SK-N-SH (cell line): ENCODE measurements around the gene AP2A1. TPM values are rescaled to one million over a fixed set of nuclear protein-coding genes. Genes with fewer than 3 reads are reported as not detected.

Experiments
- CTCF ChIA-PET: fragments of 300-600, 350-600 bp; formaldehyde crosslinking; extraction: SDS; loops from one replicate; lab custom pipeline; 2021; lab: Yijun Ruan, JAX
- POLR2A ChIA-PET: fragments of 350-600 bp; sonication (Branson Sonifier 250); formaldehyde crosslinking; extraction: SDS; loops from one replicate; lab custom pipeline; 2020; ENCODE audit warnings: antibody characterized with exemption, inconsistent platforms; lab: Yijun Ruan, JAX
- DNase-seq: peaks from one replicate; pipeline ENCODE4 v3.0.0; 2012
- H2AFZ ChIP-seq: fragments of 200-600 bp; sonication (generic); 2 replicates; pipeline ENCODE4 v1.8.1; 2016; ENCODE audit warnings: antibody characterized with exemption, mild to moderate bottlenecking, low read depth
- H3F3A ChIP-seq: fragments of 200-600 bp; sonication (generic); replicated peaks from 2 replicates; pipeline ENCODE3; 2016; ENCODE audit warnings: antibody characterized with exemption, mild to moderate bottlenecking; ENCODE audit not compliant: insufficient read depth
- H3K27ac ChIP-seq, 2 experiments: fragments of 200-500 bp in 1 of 2; fragments of 200-600 bp in 1 of 2; sonication (Bioruptor generic) in 1 of 2; sonication (generic), shearing (Covaris generic) in 1 of 2; 2 replicates each; pipeline versions ENCODE4 v1.5.1 to v1.6.1; 2014 to 2016; ENCODE audit warnings: low read depth in 2 of 2, inconsistent platforms in 1 of 2, low read length in 1 of 2, mild to moderate bottlenecking in 1 of 2, mixed read lengths in 1 of 2
- H3K27me3 ChIP-seq: fragments of 200-600 bp; sonication (generic), shearing (Covaris generic); 2 replicates; pipeline ENCODE4 v1.6.1; 2016; ENCODE audit warnings: mixed run types; ENCODE audit not compliant: insufficient read depth
- H3K36me3 ChIP-seq, 2 experiments: fragments of 200-500 bp in 1 of 2; fragments of 200-600 bp in 1 of 2; sonication (Bioruptor generic) in 1 of 2; sonication (generic) in 1 of 2; replicated peaks in 1 of 2; 2 replicates each; pipeline versions ENCODE3 to v1.5.1; 2014 to 2016; ENCODE audit warnings: low read length in 1 of 2, mild to moderate bottlenecking in 1 of 2; ENCODE audit not compliant: insufficient read depth in 2 of 2, control insufficient read depth in 1 of 2
- H3K4me1 ChIP-seq, 2 experiments: fragments of 200-500 bp in 1 of 2; fragments of 200-600 bp in 1 of 2; sonication (Bioruptor generic) in 1 of 2; sonication (generic), shearing (Covaris generic) in 1 of 2; 2 replicates each; pipeline versions ENCODE4 v1.5.1 to v1.6.1; 2014 to 2016; ENCODE audit warnings: low read depth in 1 of 2, low read length in 1 of 2, mixed run types in 1 of 2; ENCODE audit not compliant: insufficient read depth in 2 of 2, control insufficient read depth in 1 of 2
- H3K4me2 ChIP-seq: fragments of 200-600 bp; sonication (generic), shearing (Covaris generic); 2 replicates; pipeline ENCODE4 v1.6.1; 2017; ENCODE audit warnings: mixed run types
- H3K4me3 ChIP-seq, 2 experiments: fragments of 200-500 bp in 1 of 2; fragments of 200-600 bp in 1 of 2; sonication (Bioruptor generic) in 1 of 2; sonication (generic), shearing (Covaris generic) in 1 of 2; 2 replicates each; pipeline versions ENCODE4 v1.5.1 to v1.8.1; 2014 to 2016; ENCODE audit warnings: low read depth in 2 of 2, inconsistent platforms in 1 of 2, low read length in 1 of 2, mild to moderate bottlenecking in 1 of 2, mixed read lengths in 1 of 2, moderate library complexity in 1 of 2
- H3K79me2 ChIP-seq: fragments of 200-600 bp; sonication (generic); 2 replicates; pipeline ENCODE4 v1.8.1; 2017; ENCODE audit warnings: mild to moderate bottlenecking; ENCODE audit not compliant: insufficient read depth
- H3K9ac ChIP-seq: fragments of 200-600 bp; sonication (generic); 2 replicates; pipeline ENCODE4 v1.6.1; 2017; ENCODE audit warnings: mixed run types
- H3K9me2 ChIP-seq: fragments of 200-600 bp; sonication (generic); 2 replicates; pipeline ENCODE4 v1.6.1; 2017; ENCODE audit warnings: mixed run types
- H3K9me3 ChIP-seq: fragments of 200-600 bp; sonication (generic); 2 replicates; pipeline ENCODE4 v1.6.1; 2017; ENCODE audit warnings: mixed run types, mild to moderate bottlenecking, moderate library complexity
- H4K20me1 ChIP-seq: fragments of 200-600 bp; sonication (generic); 2 replicates; pipeline ENCODE4 v1.6.1; 2017; ENCODE audit warnings: mild to moderate bottlenecking, mixed run types; ENCODE audit not compliant: insufficient read depth
- FOXM1 ChIP-seq: IDR thresholded peaks from 2 replicates; pipeline ENCODE4 v1.4.0; 2012; ENCODE audit warnings: low read depth, mild to moderate bottlenecking
- GABPA ChIP-seq: IDR thresholded peaks from 2 replicates; pipeline ENCODE4 v1.4.0; 2012; ENCODE audit warnings: low read depth, mild to moderate bottlenecking
- JUND ChIP-seq: IDR thresholded peaks from 2 replicates; pipeline ENCODE4 v1.4.0; 2012
- NFIC ChIP-seq: IDR thresholded peaks from 2 replicates; pipeline ENCODE4 v1.4.0; 2012; ENCODE audit warnings: borderline replicate concordance
- NRF1 ChIP-seq: IDR thresholded peaks from 2 replicates; pipeline ENCODE4 v1.6.1; 2012; ENCODE audit warnings: low read depth, mild to moderate bottlenecking, low read length
- POLR2AphosphoS5 ChIP-seq: IDR thresholded peaks from 2 replicates; pipeline ENCODE4 v1.6.1; 2012; ENCODE audit warnings: low read depth, low read length
- RAD21 ChIP-seq: IDR thresholded peaks from 2 replicates; pipeline ENCODE4 v1.6.1; 2012; ENCODE audit warnings: mild to moderate bottlenecking, low read length
- RFX5 ChIP-seq: IDR thresholded peaks from 2 replicates; pipeline ENCODE4 v1.6.1; 2012; ENCODE audit warnings: mild to moderate bottlenecking, improper control_type of control experiment, low read length
- SIN3A ChIP-seq: IDR thresholded peaks from 2 replicates; pipeline ENCODE4 v1.6.1; 2012; ENCODE audit warnings: low read depth, mild to moderate bottlenecking, low read length, moderate library complexity, borderline replicate concordance
- TAF1 ChIP-seq: IDR thresholded peaks from 2 replicates; pipeline ENCODE4 v1.6.1; 2012; ENCODE audit warnings: low read depth, mild to moderate bottlenecking, low read length, moderate library complexity, borderline replicate concordance
- YY1 ChIP-seq: IDR thresholded peaks from 2 replicates; pipeline ENCODE4 v1.4.0; 2012; ENCODE audit warnings: low read depth, mild to moderate bottlenecking
- WGBS: methylation state at CpG from one replicate; pipeline ENCODE4 v1.1.6; 2017; ENCODE audit warnings: low lambda C conversion rate; 5-methylcytosine and 5-hydroxymethylcytosine counted together
- polyA plus RNA-seq, 3 experiments: library from polyadenylated mRNA; depleted of rRNA; stranded (reverse); fragments of >200 nt; gene quantifications; 2 replicates each; pipeline ENCODE4 v1.2.3, GENCODE V29; 2012
- TF ChIP-seq, protein P1 (sequence below): IDR thresholded peaks from 2 replicates; pipeline ENCODE4 v1.4.0; 2012; ENCODE audit warnings: low read depth
- TF ChIP-seq, protein P2 (sequence below): fragments of 200-600 bp; sonication (generic); IDR thresholded peaks from 2 replicates; pipeline ENCODE4 v1.6.1; 2017; ENCODE audit warnings: antibody characterized with exemption, mild to moderate bottlenecking, moderate library complexity
- TF ChIP-seq, protein P3 (sequence below): IDR thresholded peaks from 2 replicates; pipeline ENCODE4 v1.6.1; 2012; ENCODE audit warnings: mild to moderate bottlenecking, low read depth, low read length, moderate library complexity
- TF ChIP-seq, protein P4 (sequence below): IDR thresholded peaks from 2 replicates; pipeline ENCODE4 v1.4.0; 2012; ENCODE audit warnings: low read depth, borderline replicate concordance
- TF ChIP-seq, protein P5 (sequence below): fragments of 150-350 bp; IDR thresholded peaks from 2 replicates; pipeline ENCODE4 v1.6.1; 2017; ENCODE audit warnings: antibody characterized with exemption, low read length, low read depth, borderline replicate concordance

AP2A1 gene
- polyA plus RNA-seq, 1 of the 3 experiments (the other 2 are of a cell fraction): 74.8 TPM

DNA sequence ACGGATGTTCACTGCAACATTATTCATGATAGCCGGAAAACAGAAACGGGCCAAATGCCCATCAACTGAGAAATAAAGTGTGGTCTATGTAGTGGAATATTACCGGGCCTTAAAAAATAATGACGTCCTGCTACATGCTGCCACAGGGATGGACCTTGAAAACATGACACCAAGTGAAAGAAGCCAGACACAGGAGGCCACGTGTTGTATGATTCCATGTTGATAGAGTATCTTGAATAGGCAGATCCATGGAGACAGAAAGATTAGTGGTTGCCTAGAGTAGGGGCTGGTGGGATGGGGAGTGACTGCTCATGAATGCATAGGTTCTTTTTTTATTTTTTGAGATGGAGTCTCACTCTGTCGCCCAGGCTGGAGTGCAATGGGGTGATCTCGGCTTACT is 3.7 kb downstream of the AP2A1 start (continued):
- TF ChIP-seq, protein P1, sequence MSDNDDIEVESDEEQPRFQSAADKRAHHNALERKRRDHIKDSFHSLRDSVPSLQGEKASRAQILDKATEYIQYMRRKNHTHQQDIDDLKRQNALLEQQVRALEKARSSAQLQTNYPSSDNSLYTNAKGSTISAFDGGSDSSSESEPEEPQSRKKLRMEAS: no peak
- TF ChIP-seq, protein P2, sequence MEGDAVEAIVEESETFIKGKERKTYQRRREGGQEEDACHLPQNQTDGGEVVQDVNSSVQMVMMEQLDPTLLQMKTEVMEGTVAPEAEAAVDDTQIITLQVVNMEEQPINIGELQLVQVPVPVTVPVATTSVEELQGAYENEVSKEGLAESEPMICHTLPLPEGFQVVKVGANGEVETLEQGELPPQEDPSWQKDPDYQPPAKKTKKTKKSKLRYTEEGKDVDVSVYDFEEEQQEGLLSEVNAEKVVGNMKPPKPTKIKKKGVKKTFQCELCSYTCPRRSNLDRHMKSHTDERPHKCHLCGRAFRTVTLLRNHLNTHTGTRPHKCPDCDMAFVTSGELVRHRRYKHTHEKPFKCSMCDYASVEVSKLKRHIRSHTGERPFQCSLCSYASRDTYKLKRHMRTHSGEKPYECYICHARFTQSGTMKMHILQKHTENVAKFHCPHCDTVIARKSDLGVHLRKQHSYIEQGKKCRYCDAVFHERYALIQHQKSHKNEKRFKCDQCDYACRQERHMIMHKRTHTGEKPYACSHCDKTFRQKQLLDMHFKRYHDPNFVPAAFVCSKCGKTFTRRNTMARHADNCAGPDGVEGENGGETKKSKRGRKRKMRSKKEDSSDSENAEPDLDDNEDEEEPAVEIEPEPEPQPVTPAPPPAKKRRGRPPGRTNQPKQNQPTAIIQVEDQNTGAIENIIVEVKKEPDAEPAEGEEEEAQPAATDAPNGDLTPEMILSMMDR: no peak
- no peak for TF ChIP-seq GABPA
- TF ChIP-seq, all 33 proteins: peak for 0

DNA sequence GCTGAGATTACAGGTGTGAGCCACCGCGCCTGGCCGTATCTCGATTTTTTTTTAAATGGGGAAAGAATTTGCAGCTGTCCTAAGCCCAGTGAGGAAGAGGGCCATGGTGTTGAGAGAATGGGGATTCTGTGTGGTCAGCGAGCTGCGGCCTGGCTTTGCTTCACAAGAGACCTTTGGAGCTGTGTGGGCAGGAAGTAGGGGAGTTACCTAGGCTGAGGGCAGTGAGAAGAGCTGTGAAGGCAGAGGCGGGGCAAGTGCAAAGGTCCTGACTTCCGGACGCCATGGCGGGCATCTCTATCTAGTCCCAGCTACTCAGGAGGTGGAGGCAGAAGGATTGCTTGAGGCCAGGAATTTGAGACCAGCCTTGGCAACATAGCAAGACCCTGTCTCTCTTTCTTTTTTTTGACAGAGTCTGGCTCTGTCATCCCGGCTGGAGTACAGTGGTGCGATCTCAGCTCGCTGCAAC is 4.9 kb downstream of the AP2A1 start:
- H3K79me2 ChIP-seq: peaks cover 98% of the 10 kb centered on the region
- TF ChIP-seq NFIC (no peak), JUND (no peak), RFX5 (no peak), FOXM1 (no peak), TAF1 (no peak), NRF1 (no peak), YY1 (no peak), RAD21 (no peak), SIN3A (no peak), POLR2AphosphoS5 (no peak)
- TF ChIP-seq, protein P3, sequence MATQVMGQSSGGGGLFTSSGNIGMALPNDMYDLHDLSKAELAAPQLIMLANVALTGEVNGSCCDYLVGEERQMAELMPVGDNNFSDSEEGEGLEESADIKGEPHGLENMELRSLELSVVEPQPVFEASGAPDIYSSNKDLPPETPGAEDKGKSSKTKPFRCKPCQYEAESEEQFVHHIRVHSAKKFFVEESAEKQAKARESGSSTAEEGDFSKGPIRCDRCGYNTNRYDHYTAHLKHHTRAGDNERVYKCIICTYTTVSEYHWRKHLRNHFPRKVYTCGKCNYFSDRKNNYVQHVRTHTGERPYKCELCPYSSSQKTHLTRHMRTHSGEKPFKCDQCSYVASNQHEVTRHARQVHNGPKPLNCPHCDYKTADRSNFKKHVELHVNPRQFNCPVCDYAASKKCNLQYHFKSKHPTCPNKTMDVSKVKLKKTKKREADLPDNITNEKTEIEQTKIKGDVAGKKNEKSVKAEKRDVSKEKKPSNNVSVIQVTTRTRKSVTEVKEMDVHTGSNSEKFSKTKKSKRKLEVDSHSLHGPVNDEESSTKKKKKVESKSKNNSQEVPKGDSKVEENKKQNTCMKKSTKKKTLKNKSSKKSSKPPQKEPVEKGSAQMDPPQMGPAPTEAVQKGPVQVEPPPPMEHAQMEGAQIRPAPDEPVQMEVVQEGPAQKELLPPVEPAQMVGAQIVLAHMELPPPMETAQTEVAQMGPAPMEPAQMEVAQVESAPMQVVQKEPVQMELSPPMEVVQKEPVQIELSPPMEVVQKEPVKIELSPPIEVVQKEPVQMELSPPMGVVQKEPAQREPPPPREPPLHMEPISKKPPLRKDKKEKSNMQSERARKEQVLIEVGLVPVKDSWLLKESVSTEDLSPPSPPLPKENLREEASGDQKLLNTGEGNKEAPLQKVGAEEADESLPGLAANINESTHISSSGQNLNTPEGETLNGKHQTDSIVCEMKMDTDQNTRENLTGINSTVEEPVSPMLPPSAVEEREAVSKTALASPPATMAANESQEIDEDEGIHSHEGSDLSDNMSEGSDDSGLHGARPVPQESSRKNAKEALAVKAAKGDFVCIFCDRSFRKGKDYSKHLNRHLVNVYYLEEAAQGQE: no peak
- TF ChIP-seq, protein P4, sequence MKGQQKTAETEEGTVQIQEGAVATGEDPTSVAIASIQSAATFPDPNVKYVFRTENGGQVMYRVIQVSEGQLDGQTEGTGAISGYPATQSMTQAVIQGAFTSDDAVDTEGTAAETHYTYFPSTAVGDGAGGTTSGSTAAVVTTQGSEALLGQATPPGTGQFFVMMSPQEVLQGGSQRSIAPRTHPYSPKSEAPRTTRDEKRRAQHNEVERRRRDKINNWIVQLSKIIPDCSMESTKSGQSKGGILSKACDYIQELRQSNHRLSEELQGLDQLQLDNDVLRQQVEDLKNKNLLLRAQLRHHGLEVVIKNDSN: no peak
- TF ChIP-seq, protein P5, sequence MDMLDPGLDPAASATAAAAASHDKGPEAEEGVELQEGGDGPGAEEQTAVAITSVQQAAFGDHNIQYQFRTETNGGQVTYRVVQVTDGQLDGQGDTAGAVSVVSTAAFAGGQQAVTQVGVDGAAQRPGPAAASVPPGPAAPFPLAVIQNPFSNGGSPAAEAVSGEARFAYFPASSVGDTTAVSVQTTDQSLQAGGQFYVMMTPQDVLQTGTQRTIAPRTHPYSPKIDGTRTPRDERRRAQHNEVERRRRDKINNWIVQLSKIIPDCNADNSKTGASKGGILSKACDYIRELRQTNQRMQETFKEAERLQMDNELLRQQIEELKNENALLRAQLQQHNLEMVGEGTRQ: no peak
- H3K27ac ChIP-seq: no peak overlapping the region
- peaks cover 0 to 10% of the 10 kb centered on the region in 2 experiments; a peak in 1 of 4 replicates for H3K4me1 ChIP-seq
- H2AFZ ChIP-seq: no peak overlapping the region
- WGBS: 94% methylated on average over 13 of the region's 13 CpGs
- H3K4me2 ChIP-seq: no peak overlapping the region
- DNase-seq: no peak
- no peak overlapping the region for H3K4me3 ChIP-seq
- H3K9ac ChIP-seq: no peak overlapping the region
- H4K20me1 ChIP-seq: peaks cover 13% of the 10 kb centered on the region
- no peaks in the 10 kb centered on the region for H3K9me3 ChIP-seq
- CTCF ChIA-PET: no interaction called here
- no peaks in the 10 kb centered on the region for H3K36me3 ChIP-seq
- H3K9me2 ChIP-seq: no peaks in the 10 kb centered on the region
- no peaks in the 10 kb centered on the region for H3K27me3 ChIP-seq
- no peaks in the 10 kb centered on the region for H3F3A ChIP-seq
- POLR2A ChIA-PET: interaction anchor here (0.6 to 1.4 kb wide), 2 partner anchors 42 to 79 kb away, joined by 3 to 4 read pairs; partner anchors contain the start of gene FUZ
